Inferior parietal cortex (tissue), 1 donor: ENCODE measurements around the gene THSD4.

Source experiments
- DNase-seq: peaks from one replicate; pipeline ENCODE4 v3.0.0-alpha.2; 2016; ENCODE audit errors: extremely low spot score

The THSD4 gene

DNA sequence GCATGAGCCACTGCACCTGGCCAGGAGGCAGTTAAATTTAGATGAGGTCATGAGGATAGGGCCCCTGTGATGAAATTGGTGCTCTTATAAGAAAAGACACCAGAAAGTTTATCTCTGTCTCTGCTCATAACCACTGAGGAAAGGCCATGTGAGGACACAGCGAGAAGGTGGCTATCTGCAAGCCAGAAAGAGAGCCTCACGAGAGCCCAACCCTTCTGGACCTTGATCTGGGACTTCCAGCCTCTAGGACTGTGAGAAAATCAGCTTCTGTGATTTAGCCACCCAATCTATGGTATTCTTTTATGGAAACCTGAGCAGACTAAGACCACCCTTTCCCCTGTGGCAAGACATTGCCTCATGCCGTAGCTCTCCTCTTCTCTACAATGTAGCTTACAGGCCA lies 337.6 kb downstream of the THSD4 start:
- DNase-seq: no peak

DNA sequence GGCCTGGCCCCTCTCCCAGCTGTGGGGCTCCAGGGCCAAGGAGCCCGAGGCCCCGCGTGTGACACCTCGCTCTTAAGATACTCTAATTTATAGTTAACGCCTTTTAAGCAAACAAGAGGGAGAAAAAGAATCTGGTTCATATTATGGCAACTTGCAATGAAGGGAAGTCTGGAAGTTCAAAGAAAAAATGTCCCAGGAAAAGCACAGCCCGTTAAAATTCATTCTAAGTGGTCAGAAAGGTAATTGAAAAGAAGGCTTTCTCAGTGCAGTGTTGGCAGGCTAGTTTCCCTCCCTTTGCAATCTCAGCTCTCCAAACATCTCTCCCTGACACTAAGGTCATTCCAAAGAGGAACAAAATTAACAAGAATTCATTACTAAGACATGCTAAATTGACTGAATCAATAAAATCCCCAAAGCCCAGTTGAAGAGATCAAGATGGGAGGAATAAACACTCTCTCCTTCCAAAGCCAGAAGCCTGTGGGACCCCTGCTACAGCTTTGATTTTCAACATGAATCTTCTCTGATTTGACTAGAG lies 339.3 kb downstream of the THSD4 start:
- no peak for DNase-seq

DNA sequence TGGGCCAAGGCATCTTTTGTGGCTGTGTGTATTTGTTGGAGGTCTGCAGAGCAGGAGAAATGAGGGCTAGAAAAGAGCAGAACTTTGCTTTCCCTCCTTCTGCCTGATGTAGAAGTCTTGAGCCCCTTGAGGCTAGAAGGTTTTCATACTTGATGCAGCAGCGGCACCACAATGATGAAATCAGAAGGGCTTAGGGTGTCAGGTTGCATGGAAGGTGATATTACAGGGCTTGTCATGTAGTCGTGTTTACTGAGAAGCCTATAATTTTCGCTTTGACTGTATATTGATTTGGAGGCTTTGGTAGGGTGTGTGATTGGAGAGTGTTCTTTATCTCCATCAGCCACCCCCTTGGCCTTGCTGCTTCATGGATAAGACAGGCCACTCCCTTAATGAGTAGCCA lies 339.8 kb downstream of the THSD4 start:
- DNase-seq: no peak

DNA sequence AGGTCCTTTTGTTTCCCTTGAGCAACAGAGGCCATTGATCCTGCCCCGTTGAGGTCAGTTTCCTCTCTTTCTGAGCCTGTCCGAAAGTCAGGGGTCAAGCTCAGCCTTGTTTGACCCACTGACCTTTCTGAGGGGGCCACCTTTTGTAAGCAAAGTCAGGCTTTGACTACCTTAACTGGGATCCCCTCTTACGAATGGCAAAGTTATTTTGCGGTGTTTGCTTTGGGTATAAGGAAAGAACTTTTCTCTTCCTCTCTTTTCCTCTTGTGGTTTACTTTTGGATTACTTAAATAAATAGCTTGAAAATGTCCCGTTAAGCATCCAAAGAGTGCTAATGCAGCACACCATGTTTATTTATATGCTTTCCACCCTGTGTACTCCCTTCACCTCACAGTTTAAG lies 340.6 kb downstream of the THSD4 start:
- DNase-seq: no peak

DNA sequence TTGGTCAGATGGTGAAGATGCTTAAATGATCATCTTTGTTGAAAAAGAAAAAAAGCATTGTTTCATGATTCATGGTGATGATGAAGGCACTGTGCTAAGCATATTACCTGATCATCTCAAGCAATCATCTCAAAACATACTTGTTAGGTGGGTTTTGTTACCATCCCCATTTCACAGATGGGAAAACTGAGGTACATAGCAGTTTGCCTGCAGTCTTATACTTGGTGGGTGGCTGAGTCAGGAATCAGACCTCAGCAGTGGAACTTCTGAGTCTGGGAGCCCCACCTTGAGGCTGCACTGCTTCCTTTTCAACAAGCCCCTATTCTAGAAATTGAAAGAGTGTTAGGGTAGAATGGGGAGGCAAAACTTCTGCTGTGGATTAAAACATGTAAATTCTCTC lies 341.1 kb downstream of the THSD4 start:
- DNase-seq: no peak

DNA sequence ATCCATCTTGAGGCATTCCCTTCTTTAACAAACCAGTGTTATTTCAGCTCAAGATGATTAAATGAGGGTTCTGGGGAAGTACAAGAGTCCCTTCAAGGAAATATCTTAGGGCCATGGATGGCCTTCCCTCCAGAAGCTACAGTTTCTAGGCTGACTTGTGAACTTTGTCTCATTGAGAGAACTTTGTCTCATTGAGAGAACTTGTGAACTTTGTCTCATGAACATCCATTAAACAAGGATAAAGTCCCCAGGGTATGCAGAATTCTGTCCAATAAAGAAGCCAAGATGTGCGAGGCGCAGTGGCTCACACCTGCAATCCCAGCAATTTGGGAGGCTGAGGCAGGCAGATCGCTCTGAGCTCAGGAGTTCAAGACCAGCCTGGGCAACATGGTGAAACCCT lies 341.5 kb downstream of the THSD4 start:
- DNase-seq: no peak

DNA sequence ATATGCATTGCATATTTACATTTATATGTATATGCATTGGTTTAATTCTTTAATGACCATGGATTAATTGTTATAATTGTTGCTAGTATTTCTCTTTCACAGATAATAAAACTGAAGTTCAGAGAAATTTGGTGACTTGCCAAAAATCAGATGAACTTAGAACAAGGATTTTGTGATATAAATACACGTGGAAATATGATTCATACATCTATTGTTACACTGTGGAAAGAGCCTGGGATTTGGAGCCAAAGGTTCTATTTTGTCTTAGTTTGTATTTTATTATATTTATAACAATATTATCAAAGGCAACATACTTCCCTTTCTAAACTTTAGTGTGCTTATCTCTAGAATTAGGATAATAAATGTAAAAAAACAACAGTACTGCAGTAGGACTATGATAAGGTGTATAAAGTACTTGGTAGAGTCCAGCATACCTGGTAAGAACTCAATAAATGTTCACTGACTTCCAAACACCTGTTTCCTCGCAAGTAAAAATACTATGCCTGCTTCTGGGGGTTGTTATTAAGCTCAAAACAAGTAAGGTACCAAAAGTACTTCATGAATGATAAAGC lies 342.9 kb downstream of the THSD4 start:
- no peak for DNase-seq

DNA sequence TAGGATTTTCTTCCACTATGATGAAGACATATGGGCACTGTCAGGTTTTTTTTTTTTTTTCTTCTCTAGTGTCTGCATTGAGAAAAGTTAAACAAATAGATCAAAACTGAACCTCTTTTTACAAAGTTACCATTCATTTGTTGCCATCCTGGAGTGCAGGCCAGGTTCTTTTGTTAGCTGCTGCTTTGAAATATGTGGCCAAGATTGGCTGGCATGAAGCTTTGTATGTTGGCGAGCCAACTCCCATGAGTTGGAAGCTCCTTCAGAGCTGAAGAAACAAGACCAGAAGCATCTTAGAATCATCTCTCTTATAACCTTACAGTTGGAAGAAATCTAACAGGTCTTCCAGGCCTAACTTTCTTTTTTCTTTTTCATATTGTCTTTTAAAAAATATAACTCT lies 346.5 kb downstream of the THSD4 start:
- no peak for DNase-seq

DNA sequence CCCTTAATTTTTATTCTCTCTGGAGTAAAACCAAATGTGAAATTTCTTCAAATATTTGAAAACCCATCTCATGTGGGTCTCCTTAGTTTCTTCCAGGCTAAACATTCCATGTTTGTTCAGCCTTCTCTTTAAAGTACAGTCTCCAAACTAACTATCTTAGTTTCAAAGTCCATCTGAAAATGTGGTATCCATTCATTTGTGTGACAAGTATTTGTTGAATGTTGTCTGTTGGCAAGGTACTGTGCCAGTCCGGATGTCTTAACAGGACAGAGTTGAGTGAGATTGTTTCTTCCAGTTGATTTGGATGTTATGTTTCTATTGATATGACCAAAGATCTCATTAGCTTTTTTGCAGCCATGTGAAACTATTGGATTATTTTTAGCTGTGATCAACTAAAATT lies 347.4 kb downstream of the THSD4 start:
- no peak for DNase-seq

DNA sequence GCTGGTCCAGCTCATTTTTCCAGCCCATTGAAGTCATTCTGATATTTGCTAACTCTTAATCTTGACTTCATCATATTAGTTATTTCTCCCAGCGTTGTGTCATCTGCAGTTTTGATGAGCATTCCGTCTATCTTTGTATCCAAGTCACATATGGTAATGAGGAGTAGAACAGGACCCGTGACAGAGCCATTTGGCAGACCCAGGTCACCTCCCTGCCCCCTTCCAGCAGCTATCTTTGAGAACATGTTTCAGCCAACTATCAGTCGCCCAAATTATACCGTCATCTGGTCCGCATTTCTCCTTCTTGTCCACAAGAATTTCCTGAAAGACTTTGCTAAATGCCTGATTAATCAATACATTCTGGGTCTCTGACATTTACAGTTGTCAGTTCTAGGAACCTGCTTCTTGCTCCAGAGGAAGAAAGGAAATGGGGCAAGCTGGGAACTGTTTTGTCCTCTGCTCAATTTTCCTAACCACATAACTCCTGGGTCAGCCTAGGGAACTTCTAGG lies 347.9 kb downstream of the THSD4 start:
- no peak for DNase-seq

DNA sequence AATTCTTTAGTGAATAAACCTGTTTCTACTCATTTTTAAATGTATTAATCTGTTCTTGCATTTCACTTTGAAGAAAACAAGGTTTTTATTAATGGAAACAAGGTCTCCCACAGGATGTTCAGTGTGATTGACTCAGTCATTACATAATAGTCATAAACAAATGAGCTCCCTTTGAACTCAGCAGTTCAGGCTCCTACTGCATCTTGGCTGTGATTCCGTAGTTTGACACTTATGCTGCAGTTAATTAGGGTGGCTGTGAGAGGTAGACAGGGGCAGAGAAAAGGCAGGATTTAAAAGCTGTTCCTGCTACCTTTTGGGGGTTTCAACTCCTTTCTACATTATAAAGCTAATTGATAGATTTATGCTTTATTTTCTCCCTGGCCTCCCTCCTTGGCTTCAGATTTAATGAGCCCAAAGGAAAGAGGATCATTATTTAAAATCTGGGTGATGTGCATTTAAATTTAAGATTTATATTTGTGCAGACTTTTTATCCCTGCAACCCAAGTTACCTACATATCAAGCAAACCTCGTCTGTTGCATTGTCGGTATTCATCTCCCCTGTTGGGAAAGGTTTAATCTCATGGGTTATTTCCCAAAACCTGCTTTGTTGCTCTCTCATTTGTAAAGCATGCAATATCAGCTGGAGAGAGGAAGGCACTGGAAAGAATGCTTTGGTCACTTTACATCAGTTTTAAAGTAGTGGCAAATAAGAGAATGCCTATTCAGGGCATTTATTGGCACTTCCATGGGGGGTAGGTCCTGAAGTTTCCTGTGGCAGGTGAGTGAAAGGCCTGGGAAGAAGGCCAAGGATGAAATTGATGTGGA lies 350.1 kb downstream of the THSD4 start:
- no peak for DNase-seq

DNA sequence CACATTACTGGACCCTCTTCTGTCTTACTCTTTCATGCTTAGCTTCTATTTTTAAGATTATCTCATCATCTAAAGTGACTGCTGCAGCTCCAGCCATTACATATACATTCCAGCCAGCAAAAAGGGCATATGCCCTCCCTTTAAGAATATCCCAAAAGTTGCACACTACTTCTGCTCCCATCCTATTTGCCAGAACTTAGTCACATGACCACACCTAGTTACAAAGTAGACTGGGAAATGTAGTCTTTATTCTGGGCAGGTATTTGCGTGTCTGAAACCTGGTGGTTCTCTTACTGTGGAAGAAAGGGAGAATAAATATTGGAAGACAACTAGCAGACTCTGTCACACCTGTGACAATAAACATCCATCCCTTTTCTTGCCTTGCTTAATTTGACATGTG lies 353.4 kb downstream of the THSD4 start:
- DNase-seq: no peak

DNA sequence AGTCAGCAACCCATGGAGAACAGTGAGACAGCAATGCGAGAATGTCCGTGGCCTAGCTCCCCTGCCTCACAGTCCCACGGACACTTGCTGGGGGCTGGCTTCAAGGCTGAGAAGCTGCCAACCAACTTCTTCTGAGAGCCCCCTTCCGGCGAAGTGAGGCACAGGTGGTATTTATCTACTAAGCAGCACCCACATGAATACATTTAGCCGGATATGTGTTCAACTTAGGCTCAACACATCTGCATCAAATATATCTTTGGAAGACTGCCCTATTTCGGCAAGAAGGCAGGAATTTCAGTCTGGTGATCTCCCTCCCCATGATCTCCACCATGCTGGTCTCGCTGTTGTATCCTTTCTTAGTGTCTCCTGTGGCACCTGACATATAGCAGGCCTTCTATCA lies 354.1 kb downstream of the THSD4 start:
- DNase-seq: no peak

DNA sequence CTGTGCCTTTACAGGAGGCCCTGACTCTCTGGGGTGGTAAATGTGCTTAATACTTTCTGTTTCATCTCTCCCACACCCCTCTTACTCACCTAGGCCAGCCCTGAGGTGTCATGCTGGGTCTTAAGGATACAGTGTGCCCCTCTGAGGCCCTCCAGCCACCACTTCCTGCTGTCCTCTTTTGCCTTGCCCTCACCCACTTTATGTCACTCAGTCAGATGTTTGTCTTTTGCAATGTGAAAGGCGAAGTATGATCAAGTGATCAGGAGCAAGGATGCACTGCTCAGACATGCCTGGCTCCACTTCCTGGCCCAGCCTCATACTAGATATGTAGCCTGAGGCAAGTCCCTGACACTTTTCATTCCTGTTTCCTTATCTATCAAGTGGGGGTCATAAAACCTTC lies 356.1 kb downstream of the THSD4 start:
- DNase-seq: no peak

DNA sequence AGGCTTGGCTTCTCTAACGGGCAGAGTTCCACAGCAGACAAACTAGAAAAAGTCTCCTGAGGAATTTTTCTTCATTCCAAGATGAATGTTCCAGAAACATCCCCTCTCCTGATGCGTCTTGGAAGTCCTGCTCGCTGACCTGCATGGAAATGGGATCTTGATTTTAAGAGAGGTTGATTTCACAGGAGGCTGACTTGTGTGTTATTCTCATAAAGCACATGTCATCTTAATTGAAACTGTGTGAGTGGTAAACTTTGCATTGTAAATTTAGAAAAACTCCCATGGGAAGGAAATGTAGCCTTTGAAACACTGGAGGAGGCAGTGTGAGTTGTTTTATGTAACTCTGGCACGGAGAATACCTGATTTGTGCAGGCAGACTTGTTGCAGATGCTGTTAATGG lies 357.3 kb downstream of the THSD4 start:
- peak; percentile 11 for DNase-seq

DNA sequence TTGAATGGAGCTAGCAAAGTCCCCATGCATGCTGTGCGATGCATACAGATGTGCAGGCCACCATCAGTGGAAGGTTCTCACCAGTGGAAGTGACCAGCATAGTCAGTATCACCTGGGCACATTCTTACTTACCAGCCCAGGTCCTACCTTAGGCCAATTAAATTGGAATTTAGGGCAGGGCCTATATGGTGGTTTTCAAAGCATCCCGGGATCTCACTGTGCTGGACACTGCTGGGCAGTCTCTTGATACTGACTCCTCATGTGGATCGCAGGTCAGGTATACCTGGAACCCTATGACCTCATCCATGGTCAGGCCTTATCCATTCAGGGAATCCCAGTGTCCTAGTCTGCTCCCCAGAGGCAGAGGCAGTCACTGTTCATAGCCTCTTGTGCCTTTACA lies 358.5 kb downstream of the THSD4 start:
- no peak for DNase-seq

DNA sequence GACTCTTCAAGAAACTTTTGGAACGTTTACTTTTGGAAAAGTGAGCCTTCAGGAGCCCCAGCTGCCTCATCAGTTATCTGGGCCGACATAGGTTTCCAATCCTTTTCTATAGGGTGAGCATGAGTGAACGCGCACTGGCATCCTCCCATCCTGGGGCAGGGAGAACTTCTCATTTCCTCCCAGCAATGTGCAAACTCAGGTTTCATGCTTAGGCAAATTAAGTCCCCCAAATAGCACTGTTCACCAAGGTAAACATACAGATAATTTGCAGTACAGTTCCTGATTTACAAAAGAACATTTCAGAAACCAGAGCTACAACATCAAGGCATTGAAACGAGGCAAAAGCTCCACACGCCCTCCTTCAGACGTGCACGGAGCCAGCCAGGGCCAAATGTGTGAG lies 361.6 kb downstream of the THSD4 start:
- no peak for DNase-seq

DNA sequence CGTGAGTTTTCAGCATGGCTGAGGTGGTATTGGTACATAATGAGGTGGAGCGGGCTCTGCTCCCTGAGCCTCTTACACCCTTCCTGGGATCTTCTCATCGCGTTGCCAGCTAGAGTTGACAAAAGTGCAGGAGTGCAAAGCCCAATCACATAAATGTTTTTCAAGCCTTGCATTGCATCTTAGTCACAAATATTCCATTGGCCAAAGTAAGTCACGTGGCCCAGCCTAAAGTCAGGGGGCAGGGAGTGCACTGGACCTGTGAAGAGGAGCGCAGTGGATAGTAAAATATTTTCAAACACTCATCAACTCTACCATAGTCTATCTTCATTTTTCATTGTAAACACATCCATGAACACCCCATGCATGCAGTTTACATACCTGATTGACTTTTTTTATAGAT lies 365.3 kb downstream of the THSD4 start:
- no peak for DNase-seq

DNA sequence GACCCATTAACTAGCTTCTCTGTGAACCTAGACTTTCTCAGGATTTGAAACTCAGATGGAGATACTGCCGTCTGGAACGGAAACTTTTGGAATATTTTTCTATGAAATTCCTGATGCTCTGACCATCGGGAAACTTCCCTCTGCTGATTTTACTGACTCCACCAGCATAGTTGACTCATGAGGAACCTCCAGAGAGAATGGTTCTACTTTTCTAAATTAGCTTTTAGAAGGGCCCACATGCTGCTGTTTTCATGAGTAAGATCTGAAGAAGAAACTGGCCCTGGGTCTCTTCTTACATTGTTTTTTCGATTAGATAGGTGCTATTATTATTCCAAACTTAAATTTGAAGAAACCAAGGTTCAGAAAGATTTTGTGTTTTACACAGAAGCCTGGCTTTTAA lies 368.8 kb downstream of the THSD4 start:
- no peak for DNase-seq

DNA sequence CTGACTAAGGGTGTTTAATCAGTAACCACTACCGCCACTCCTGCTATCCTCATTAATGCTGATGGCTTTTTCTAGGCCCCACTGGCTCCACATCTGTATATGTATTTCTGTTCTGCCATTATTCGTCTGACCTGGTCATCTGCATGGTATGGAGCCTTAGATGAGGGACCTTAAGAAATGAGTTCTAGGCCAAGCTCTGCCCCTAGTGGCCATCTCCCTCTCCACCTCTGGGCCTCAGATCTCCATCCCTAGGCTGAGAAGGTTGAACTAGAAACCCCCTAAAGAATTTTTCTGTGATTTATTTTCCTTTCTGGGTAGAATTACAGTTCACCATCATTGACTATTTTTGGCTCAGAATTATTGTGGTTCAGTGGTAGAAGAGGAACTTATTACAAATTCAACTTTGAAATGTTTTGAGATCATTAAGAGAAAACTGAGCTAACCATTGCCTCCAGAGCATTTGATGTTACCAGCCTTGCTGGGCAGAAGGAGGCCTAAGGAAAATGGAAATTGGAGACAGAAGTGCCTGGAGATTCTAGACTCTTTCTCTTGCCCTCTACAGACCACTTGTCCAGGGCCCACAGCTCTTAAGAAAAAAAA lies 369.9 kb downstream of the THSD4 start:
- DNase-seq: no peak

DNA sequence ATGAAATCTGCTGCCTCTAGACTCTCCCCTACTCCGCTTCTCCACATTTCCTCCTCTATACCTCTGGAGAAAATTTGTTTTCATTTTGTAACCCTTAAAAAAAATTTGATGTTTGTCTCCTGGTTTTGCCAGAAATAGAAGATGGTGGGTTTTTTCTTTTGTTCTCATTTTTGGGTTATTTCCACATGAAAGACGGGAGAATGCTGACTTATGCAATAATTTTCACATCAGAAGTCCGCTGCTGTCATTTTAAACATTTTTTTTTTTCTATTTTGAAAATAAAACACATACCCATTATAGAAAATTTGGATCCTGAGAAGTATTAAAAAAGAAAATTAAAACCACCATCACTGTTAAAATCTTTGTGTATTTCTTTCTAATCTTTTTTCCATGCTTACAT lies 374.3 kb downstream of the THSD4 start:
- no peak for DNase-seq

DNA sequence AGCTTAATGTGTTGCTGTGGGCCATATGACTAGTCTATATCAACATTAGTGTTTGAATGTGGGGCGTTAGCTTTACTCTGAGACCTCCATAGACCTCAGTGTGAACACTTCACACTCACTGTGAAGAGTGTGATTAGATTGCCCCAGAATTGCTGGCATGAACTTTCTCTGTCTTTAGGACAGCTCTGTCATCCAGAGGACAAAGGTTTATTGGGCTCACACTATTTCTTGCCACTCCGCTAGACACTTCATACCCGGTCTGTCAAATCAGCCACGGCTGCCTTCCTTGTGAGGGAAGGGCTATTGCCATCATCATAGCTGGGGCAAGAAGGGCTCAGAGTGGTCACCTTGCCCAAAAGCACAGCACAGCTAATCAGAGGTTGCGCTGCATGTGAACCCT lies 378.3 kb downstream of the THSD4 start:
- DNase-seq: no peak
